Breast epithelium (tissue), 3 donors: ENCODE data around the gene MB21D2.

Source experiments
- POLR2AphosphoS5 ChIP-seq, 3 donors: sonication (generic); formaldehyde crosslinking; IDR thresholded peaks; one replicate each; pipeline ENCODE4 v1.6.1; 2017; ENCODE audit warnings: antibody characterized with exemption in 3 of 3
- TF ChIP-seq, protein P1 (sequence below), 3 donors: fragments of 450-650 bp; IDR thresholded peaks; one replicate each; pipeline ENCODE4 v1.5.1; 2016 to 2017; ENCODE audit warnings: antibody characterized with exemption in 3 of 3, mild to moderate bottlenecking in 3 of 3, moderate library complexity in 3 of 3

DNA sequence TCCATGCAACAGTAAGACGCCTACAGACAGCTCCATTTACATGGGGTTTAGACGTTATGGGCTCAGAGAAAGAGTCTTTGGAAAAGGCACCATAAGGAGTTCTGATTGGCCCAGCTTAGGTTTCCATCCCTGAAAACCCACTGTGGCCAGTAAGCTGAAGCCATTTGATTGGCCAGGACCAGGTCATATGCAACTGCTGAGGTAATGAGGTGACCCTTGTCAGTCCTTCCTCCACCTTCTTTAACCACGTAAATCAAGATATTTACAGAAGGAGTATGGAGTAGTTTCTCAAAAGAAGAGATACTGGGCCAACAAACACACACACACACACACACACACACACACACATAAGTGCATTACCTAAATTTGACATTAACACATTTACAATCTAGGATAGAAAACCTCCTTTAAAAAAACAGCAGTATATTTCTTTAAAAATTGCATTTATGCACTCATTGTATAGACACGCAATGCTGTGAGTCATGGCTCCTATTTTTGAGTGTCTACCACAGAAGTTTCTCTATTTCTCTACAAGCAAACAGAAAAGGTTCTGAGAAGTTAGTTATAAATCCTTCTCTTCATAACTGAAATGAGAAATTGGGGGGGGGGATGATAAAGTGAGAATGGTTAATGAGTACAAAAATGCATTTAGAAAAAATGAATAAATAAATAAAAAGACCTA, 16.3 kb upstream of the MB21D2 start:
- no peak for TF ChIP-seq POLR2AphosphoS5 (IDR thresholded peaks at IDR 0.05)
- TF ChIP-seq, protein P1, sequence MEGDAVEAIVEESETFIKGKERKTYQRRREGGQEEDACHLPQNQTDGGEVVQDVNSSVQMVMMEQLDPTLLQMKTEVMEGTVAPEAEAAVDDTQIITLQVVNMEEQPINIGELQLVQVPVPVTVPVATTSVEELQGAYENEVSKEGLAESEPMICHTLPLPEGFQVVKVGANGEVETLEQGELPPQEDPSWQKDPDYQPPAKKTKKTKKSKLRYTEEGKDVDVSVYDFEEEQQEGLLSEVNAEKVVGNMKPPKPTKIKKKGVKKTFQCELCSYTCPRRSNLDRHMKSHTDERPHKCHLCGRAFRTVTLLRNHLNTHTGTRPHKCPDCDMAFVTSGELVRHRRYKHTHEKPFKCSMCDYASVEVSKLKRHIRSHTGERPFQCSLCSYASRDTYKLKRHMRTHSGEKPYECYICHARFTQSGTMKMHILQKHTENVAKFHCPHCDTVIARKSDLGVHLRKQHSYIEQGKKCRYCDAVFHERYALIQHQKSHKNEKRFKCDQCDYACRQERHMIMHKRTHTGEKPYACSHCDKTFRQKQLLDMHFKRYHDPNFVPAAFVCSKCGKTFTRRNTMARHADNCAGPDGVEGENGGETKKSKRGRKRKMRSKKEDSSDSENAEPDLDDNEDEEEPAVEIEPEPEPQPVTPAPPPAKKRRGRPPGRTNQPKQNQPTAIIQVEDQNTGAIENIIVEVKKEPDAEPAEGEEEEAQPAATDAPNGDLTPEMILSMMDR (IDR thresholded peaks at IDR 0.05) = no peak
